MG63 (cell line): ENCODE measurements around the gene KCNMA1. TPM values are rescaled to one million over a fixed set of nuclear protein-coding genes. Genes with fewer than 3 reads are reported as not detected.

Experiments
- DNase-seq: peaks from one replicate; pipeline ENCODE4 v3.0.0-alpha.2; 2020
- H3K27me3 ChIP-seq: fragments of 250-450 bp; sonication (Bioruptor Pico); 2 replicates; pipeline ENCODE4 v1.5.1; 2020; ENCODE audit warnings: mild to moderate bottlenecking, moderate library complexity
- H3K36me3 ChIP-seq: fragments of 250-450 bp; sonication (Bioruptor Pico); 2 replicates; pipeline ENCODE4 v1.5.1; 2020; ENCODE audit warnings: mild to moderate bottlenecking, moderate library complexity
- H3K4me3 ChIP-seq: fragments of 250-450 bp; sonication (Bioruptor Pico); 2 replicates; pipeline ENCODE4 v1.5.1; 2020; ENCODE audit warnings: mild to moderate bottlenecking, moderate library complexity
- H3K9me3 ChIP-seq: fragments of 250-450 bp; sonication (Bioruptor Pico); 2 replicates; pipeline ENCODE4 v1.5.1; 2020; ENCODE audit warnings: mild to moderate bottlenecking, moderate library complexity
- total RNA-seq: library from RNA; depleted of rRNA; stranded (reverse); fragments of >200 nt; shearing (Covaris generic); gene quantifications from 2 replicates; pipeline ENCODE4 v1.2.3, GENCODE V29; 2014; ENCODE audit warnings: low replicate concordance

The KCNMA1 gene
- total RNA-seq, 1 experiment from 2014 or later, result 40.8 TPM

GRCh38 chr10:76984559-76985443, 652.8 kb downstream of the KCNMA1 start:
- Histone ChIP-seq H3K36me3 (no peaks in the 10 kb centered on the region; the same call in 1 of the 2 replicates), H3K4me3 (no peak overlapping the region), H3K9me3 (no peaks in the 10 kb centered on the region), H3K27me3 (no peaks in the 10 kb centered on the region)
- peak; percentile 55 for DNase-seq

GRCh38 chr10:76983624-76984023, 654.0 kb downstream of the KCNMA1 start:
- Histone ChIP-seq H3K4me3 (no peak overlapping the region), H3K27me3 (no peaks in the 10 kb centered on the region), H3K36me3 (no peaks in the 10 kb centered on the region; the same call in 1 of the 2 replicates), H3K9me3 (no peaks in the 10 kb centered on the region)
- DNase-seq, result no peak

GRCh38 chr10:76982671-76983070, 654.9 kb downstream of the KCNMA1 start:
- Histone ChIP-seq H3K27me3 (no peaks in the 10 kb centered on the region), H3K36me3 (no peaks in the 10 kb centered on the region; the same call in 1 of the 2 replicates), H3K9me3 (no peaks in the 10 kb centered on the region), H3K4me3 (no peak overlapping the region)
- DNase-seq, result no peak

GRCh38 chr10:76981251-76981650, 656.4 kb downstream of the KCNMA1 start:
- no peak for DNase-seq
- Histone ChIP-seq H3K36me3 (no peaks in the 10 kb centered on the region; the same call in 1 of the 2 replicates), H3K27me3 (no peaks in the 10 kb centered on the region)

GRCh38 chr10:76977901-76978300, 659.7 kb downstream of the KCNMA1 start:
- Histone ChIP-seq H3K9me3 (no peaks in the 10 kb centered on the region), H3K36me3 (no peaks in the 10 kb centered on the region; the same call in 1 of the 2 replicates), H3K4me3 (no peak overlapping the region), H3K27me3 (no peaks in the 10 kb centered on the region)
- no peak for DNase-seq

More at GRCh38 chr10:76981251-76981650, 656.4 kb downstream of the KCNMA1 start:
- H3K4me3 ChIP-seq, result no peak overlapping the region
- no peaks in the 10 kb centered on the region for H3K9me3 ChIP-seq

- Histone ChIP-seq H3K36me3 (no peaks in the 10 kb centered on the region; the same call in none of the 2 replicates), H3K9me3 (no peaks in the 10 kb centered on the region), H3K4me3 (no peak overlapping the region), H3K27me3 (no peaks in the 10 kb centered on the region)
- no peak for DNase-seq
Observed at GRCh38 chr10:76977046-76977445, 660.6 kb downstream of the KCNMA1 start.

GRCh38 chr10:76976142-76976541, 661.5 kb downstream of the KCNMA1 start:
- no peaks in the 10 kb centered on the region for H3K9me3 ChIP-seq
- DNase-seq, result no peak
- no peaks in the 10 kb centered on the region; the same call in none of the 2 replicates for H3K36me3 ChIP-seq
- no peak overlapping the region for H3K4me3 ChIP-seq
- H3K27me3 ChIP-seq, result no peaks in the 10 kb centered on the region

- Histone ChIP-seq H3K9me3 (no peaks in the 10 kb centered on the region), H3K27me3 (no peaks in the 10 kb centered on the region), H3K36me3 (no peaks in the 10 kb centered on the region; the same call in 1 of the 2 replicates), H3K4me3 (no peak overlapping the region)
- DNase-seq, result no peak
Observed at GRCh38 chr10:76975126-76975525, 662.5 kb downstream of the KCNMA1 start.

- no peaks in the 10 kb centered on the region for H3K27me3 ChIP-seq
- no peaks in the 10 kb centered on the region; the same call in 1 of the 2 replicates for H3K36me3 ChIP-seq
- no peak overlapping the region for H3K4me3 ChIP-seq
- DNase-seq, result peak; percentile 20
- H3K9me3 ChIP-seq, result no peaks in the 10 kb centered on the region
Observed at GRCh38 chr10:76974017-76974691, 663.5 kb downstream of the KCNMA1 start.

- no peak overlapping the region for H3K4me3 ChIP-seq
- peak; percentile 24 for DNase-seq
- H3K36me3 ChIP-seq, result no peaks in the 10 kb centered on the region; the same call in 1 of the 2 replicates
- H3K9me3 ChIP-seq, result no peaks in the 10 kb centered on the region
- H3K27me3 ChIP-seq, result no peaks in the 10 kb centered on the region
Observed at GRCh38 chr10:76973091-76974016, 664.3 kb downstream of the KCNMA1 start.

GRCh38 chr10:76972541-76972940, 665.1 kb downstream of the KCNMA1 start:
- H3K27me3 ChIP-seq, result no peaks in the 10 kb centered on the region
- no peak overlapping the region for H3K4me3 ChIP-seq
- no peaks in the 10 kb centered on the region for H3K9me3 ChIP-seq
- H3K36me3 ChIP-seq, result no peaks in the 10 kb centered on the region; the same call in 1 of the 2 replicates
- DNase-seq, result no peak

- no peaks in the 10 kb centered on the region; the same call in 1 of the 2 replicates for H3K36me3 ChIP-seq
- DNase-seq, result no peak
- no peaks in the 10 kb centered on the region for H3K27me3 ChIP-seq
- no peaks in the 10 kb centered on the region for H3K9me3 ChIP-seq
- no peak overlapping the region for H3K4me3 ChIP-seq
Observed at GRCh38 chr10:76971547-76972170, 665.9 kb downstream of the KCNMA1 start.

GRCh38 chr10:76970711-76971519, 666.7 kb downstream of the KCNMA1 start:
- Histone ChIP-seq H3K27me3 (no peaks in the 10 kb centered on the region), H3K9me3 (no peaks in the 10 kb centered on the region), H3K4me3 (no peak overlapping the region), H3K36me3 (no peaks in the 10 kb centered on the region; the same call in 1 of the 2 replicates)
- no peak for DNase-seq

GRCh38 chr10:76969366-76969948, 668.2 kb downstream of the KCNMA1 start:
- no peak overlapping the region for H3K4me3 ChIP-seq
- no peaks in the 10 kb centered on the region for H3K27me3 ChIP-seq
- no peak for DNase-seq
- H3K36me3 ChIP-seq, result no peaks in the 10 kb centered on the region; the same call in 1 of the 2 replicates
- H3K9me3 ChIP-seq, result no peaks in the 10 kb centered on the region

GRCh38 chr10:76968483-76968882, 669.1 kb downstream of the KCNMA1 start:
- H3K9me3 ChIP-seq, result no peaks in the 10 kb centered on the region
- no peak for DNase-seq

More at GRCh38 chr10:76968483-76968882, 669.1 kb downstream of the KCNMA1 start:
- H3K36me3 ChIP-seq, result no peaks in the 10 kb centered on the region; the same call in none of the 2 replicates
- H3K27me3 ChIP-seq, result no peaks in the 10 kb centered on the region
- H3K4me3 ChIP-seq, result no peak overlapping the region
